GM03348 (cell line): ENCODE data around the gene WDR31.
"Not testable (repeated sequence)": the region's sequence is repeated elsewhere in the genome, so short reads cannot be mapped to it uniquely, and the experiment has no call there.

Experiments used
- DNase-seq: peaks from one replicate; pipeline ENCODE4 v3.0.0; 2012; ENCODE audit warnings: low spot score

WDR31 gene

GRCh38 chr9:113368982-113369854 is 29.1 kb upstream of the WDR31 start:
- DNase-seq: no peak

DNA sequence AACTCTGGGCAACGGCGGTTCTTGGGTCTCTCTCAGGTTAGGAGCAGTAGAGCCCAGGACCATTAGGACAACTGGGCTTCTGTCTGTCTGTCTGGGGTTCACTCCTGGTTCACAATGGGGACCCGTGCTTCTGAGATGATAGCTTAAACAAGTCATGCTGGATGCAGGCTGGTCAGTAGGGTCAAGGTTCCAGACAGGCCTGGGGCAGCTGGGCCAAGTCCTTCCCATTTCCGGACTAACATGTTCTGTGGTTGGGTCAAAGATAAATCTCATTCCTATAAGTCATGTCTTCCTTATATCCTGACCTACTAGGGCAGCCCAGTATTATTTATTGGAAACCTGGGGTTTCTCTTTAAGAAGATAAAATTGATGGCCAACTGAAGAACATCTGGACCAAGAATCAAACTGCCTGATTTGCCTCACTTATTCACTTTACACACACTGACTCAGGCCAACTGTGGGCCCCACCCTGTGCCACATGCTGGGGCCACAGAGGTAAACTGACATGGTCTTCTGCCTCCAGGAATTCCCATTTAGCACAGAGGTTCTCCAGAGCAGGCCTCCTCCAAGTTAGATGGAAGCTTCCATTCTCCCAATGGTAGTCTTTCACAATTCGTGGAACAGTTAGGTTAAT is 28.4 kb upstream of the WDR31 start:
- DNase-seq: no peak

DNA sequence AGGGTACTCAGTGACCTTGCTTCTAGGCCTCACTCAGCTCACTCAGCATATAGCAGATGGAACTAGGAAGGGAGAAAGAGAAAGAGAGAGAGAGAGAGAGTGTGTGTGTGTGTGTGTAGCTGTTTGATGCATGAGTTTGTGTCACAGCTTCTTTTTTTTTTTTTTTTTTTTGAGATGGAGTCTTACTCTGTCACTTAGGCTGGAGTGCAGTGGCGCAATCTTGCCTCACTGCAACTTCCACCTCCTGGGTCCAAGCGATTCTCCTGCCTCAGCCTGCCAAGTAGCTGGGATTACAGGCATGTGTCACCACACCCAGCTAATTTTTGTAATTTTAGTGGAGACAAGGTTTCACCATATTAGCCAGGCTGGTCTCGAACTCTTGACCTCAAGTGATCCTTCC is 25.6 kb upstream of the WDR31 start:
- DNase-seq: not testable (repeated sequence)

GRCh38 chr9:113364951-113365350 is 24.9 kb upstream of the WDR31 start:
- DNase-seq: no peak

GRCh38 chr9:113363336-113363735 is 23.3 kb upstream of the WDR31 start:
- DNase-seq: no peak

DNA sequence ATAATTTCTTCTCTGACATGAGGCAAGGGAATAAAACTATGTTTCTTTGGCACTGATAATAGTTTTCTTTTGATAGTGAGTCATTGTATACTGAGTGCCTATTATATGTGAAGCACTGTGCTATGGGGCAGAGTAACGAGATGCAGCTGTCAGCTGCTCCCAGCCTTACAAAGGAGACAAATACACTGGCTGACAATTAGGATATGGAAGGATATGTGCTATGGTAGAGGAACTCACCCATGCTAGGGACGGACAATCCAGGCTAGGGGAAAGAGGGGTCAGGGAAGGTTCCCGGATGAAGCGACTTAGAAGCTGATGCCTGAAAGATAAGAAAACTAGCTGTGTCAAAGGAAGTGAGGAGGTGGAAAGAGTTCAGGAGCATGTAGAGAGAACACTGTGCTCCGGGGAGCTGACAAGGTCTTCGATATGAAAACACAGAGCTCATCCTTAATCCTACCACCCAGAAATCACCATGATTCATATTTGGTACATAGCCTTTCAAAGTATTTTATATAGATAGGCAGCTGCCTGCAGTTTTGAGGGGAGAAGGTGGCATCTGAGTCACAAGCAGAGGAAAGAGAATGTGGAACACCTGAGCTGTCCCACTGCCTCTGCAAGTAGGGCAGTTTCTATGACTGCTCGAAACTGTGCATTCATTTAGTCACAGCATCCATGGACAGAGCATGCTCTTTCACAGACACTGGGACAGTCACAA is 21.4 kb upstream of the WDR31 start:
- peak; percentile 55 for DNase-seq

GRCh38 chr9:113360242-113360842 is 20.3 kb upstream of the WDR31 start:
- no peak for DNase-seq

DNA sequence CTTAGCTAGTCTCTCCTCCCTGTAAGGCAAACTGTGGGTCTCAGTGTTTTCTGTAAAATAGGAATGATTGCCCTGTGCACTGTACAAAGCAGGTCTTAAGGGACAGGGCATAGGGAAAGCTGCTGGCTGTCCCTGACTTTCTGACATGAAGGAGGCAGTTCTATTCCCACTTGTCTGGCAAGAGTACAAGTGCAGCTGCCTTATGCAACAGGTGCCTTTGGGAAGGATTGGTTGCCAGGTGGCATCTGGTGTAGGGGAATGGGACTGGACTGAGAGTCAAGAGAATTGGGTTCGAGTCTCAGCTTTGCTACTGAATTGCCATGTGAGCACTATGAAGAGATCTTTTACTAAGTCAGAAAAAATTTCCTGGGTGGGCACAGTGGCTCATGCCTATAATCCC is 19.3 kb upstream of the WDR31 start:
- DNase-seq: no peak

DNA sequence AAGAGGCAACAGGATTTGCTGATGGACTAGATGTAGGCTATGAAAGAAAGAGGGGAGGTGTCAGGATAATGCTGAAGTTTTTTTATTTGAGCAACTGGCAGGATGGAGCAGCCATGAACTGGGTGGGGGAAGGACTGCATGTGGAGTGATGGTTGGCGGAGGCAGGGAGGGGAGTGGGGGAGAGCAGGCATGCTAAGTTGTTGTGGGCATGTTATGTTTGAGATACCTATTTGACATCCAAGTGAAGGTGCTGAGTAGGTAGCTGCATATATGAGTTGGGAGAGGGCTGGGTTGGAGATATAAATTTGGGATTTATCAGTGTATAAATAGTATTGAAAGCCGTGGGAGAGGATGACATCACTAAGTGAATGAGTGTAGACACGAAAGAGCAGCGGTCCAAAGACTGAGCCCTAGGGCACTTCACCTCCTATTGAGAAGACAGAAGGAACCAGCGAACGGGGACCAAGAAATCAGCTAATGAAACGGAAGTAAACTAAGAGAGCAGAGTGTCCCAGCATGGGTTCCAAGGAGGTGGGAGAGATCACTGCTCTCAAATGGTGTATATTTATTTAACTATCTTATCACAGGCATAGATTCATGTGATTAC is 16.7 kb upstream of the WDR31 start:
- no peak for DNase-seq

DNA sequence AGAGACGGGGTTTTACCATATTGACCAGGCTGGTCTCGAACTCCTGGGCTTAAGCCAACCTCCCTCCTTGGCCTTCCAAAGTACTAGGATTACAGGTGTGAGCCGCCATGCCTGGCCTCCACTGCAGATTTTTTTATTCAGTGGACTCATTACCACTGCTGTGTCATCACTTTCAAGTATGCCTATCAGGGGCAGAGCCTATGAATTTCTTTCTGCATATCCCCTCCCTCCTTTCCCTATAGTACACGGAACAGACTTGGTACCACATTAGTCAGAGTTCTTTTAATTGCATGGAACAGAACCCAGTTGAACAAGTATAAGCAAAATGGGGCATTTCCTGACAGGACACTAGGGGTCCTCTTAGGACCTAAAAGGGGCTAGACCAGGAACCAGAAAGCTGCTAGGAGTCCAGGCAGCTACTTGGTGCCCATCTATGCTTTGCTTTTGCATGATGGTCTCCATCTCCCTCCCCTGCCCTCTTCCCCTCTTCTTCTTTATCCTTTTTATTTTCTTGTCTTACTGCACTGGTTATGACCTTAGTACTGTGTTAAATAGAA is 15.0 kb upstream of the WDR31 start:
- no peak for DNase-seq

GRCh38 chr9:113352411-113352810 is 12.3 kb upstream of the WDR31 start:
- DNase-seq: no peak

- DNase-seq: no peak
These were observed 11.9 kb upstream of the WDR31 start for GRCh38 chr9:113352006-113352405.

DNA sequence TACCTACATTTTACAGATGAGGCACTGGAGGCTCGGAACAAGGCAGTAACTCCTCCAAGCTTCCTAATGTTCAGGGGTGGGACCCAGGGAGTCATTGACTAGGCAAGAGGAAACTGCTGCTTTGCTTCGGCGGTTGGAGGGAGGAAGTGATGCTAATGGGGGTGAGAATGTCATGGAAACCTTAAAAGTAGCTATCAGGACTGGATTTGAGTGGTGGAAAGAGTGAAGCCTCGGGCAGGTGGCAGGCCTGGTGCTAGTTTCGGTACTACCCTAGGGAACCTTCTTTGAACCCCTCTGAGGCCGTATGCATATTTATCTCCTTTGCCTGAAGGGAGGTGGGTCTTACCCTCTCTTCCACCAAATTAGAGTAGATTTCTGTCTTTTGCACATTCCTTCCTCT is 10.9 kb upstream of the WDR31 start:
- no peak for DNase-seq

- DNase-seq: no peak
These were observed 10.1 kb upstream of the WDR31 start for GRCh38 chr9:113350107-113350661.

DNA sequence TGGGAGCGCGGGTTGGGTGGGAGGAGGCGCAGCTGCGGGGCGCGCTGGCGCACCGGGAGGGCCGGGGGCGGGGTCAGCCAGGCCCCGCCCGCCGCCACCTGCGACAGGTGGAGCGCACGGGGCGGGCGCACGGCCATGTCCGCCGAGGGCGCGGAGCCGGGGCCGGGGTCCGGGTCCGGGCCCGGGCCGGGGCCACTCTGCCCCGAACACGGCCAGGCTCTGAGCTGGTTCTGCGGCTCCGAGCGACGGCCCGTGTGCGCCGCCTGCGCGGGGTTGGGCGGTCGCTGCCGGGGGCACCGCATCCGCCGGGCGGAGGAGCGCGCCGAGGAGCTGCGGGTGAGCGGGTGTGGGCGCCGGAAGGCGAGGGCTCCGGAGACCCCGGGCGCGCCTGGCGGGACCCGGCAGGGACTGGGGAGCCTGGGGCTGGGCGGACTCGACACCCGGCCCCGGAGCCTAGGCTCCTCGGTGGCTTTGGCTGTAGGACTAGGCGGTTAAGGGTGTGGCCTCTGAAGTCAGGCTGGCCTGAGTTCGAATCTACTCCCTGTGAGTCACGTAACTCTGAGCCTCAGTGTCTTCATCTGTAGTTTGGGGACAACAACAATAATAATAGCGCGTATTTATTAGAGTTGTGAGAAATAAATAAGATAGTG is 9.5 kb upstream of the WDR31 start, which contains the start of gene BSPRY:
TSS of gene BSPRY (plus strand) at position 97 of the 650 bp plus-strand sequence. CDS start at position 136, 39 bp downstream.
- DNase-seq: peak; percentile 38

GRCh38 chr9:113349066-113349444 is 9.0 kb upstream of the WDR31 start:
- no peak for DNase-seq

DNA sequence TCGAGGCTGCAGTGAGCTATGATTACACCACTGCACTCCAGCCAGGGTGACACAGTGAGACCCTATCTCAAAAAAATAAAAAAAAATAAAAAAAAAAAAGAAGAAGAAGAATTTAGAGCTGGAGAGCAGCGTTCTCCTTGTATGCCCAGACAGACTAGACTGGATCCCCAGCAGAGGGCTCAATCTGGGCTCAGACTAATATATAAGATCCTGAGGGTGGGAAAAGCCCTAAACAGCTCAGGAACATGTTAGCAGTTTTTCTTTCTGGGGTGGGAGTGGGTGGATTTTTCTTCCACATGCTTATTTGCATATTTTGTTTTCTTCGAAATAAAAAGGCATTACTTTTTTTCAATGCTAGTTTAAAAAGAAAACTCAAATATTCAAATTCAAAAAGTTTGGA is 8.4 kb upstream of the WDR31 start:
- DNase-seq: no peak

- DNase-seq: no peak
These were observed 5.6 kb upstream of the WDR31 start for GRCh38 chr9:113345671-113346070.

GRCh38 chr9:113345190-113345589 is 5.1 kb upstream of the WDR31 start:
- no peak for DNase-seq

GRCh38 chr9:113343732-113344231 is 3.7 kb upstream of the WDR31 start:
- DNase-seq: peak; percentile 55
